ENCODE data around the gene RDH14. TPM values are rescaled to one million over a fixed set of nuclear protein-coding genes. Genes with fewer than 3 reads are reported as not detected.

The RDH14 gene
- total and polyA plus RNA-seq, 4 experiments from 2014 or later: 18.0 to 42.6 (median 30.7) TPM

Other genes with a start within 250 kb of the RDH14 start
- not detected for gene NT5C1B, start 28.9 kb upstream of the RDH14 start, total RNA-seq
- under 1 TPM; 0.45 to 0.47 TPM for gene NT5C1B, start 28.9 kb upstream of the RDH14 start, polyA plus RNA-seq

All from CD4-positive, alpha-beta memory T cell (primary cell).